PFSK-1 (cell line): ENCODE results near the gene ATP6V1G3.

ENCODE experiments used
- SIN3A ChIP-seq: IDR thresholded peaks from 2 replicates; pipeline ENCODE4 v1.6.1; 2012; ENCODE audit warnings: mild to moderate bottlenecking, low read length, moderate library complexity, borderline replicate concordance; ENCODE audit not compliant: insufficient read depth
- TAF1 ChIP-seq: IDR thresholded peaks from 2 replicates; pipeline ENCODE4 v1.6.1; 2012; ENCODE audit warnings: low read length, control low read depth, borderline replicate concordance; ENCODE audit not compliant: insufficient read depth

- no peak for TF ChIP-seq TAF1
- no peak for TF ChIP-seq SIN3A
These were observed 33.8 kb upstream of the ATP6V1G3 start for GRCh38 chr1:198574325-198574724.
